OCI-M2 (cell line): ENCODE data around the gene RPL32.
"Not testable (repeated sequence)": the region's sequence is repeated elsewhere in the genome, so short reads cannot be mapped to it uniquely, and the experiment has no call there.

ENCODE experiments used
- DNase-seq: peaks from one replicate; lab custom pipeline; 2025; ENCODE audit not compliant: unreplicated experiment; lab: John Stamatoyannopoulos, UW

The RPL32 gene

GRCh38 chr3:12841149-12841969, at the start of gene RPL32:
RPL32 (minus strand) TSS chr3:12841565; CDS start chr3:12840237, 1,328 bp downstream.
- peak; percentile 82 for DNase-seq

DNA sequence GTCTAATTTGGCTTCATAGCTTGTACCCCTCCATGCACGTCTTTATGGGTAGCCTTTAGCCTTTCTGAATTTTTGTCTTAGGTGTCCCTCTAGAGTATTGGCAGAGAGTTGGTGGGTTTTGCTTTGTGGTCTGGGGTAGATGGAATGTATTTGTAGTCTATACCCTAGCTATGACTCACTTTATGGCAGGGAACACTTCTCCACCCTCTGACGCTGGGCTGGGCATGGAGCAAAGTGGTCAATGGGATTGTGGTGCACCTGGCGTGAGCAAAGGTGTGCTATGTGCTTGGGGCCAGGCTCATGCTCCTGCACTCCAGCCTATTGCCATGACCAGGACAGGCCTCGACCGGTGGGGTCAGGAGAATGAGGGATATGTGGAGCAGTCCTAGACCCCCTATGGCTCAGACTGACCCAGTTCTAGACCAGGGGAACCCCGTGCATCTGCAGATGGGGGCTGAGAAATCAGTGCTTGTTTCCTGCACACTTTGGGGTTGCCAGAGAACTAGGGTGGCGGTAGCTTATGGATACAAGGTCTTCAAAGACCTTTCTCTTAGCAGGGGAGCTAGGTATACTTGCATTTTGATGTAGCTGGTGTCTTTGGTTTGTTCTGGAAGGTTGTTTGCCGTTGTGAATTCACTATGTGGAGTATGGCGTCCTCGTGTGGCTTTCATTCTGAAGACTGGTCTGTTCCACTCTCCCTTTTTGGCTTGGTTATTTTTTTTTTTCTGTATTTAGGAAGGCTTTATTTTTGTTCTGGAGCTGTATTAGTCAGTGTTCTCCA, 49.4 kb upstream of the RPL32 start:
- no peak for DNase-seq

DNA sequence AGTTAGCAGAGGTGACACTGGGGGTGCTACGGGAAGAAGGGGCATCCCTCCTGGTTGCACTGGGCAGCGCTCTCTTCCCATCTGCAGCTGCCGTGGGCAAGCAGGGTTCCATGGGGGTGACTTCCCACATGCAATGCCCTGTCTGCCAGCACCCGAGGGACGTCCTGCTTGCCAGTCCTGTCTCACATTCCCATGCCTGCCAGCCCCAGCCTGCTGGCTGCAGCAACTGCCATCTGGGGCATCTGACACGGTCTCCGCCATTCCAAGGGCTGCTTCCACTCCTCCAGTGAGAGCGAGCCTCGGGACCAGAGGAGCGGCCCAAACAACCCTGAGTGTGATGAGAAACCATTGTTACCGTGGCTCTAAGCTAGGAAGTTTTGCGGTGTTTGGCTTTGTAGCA, 45.4 kb upstream of the RPL32 start:
- no peak for DNase-seq

DNA sequence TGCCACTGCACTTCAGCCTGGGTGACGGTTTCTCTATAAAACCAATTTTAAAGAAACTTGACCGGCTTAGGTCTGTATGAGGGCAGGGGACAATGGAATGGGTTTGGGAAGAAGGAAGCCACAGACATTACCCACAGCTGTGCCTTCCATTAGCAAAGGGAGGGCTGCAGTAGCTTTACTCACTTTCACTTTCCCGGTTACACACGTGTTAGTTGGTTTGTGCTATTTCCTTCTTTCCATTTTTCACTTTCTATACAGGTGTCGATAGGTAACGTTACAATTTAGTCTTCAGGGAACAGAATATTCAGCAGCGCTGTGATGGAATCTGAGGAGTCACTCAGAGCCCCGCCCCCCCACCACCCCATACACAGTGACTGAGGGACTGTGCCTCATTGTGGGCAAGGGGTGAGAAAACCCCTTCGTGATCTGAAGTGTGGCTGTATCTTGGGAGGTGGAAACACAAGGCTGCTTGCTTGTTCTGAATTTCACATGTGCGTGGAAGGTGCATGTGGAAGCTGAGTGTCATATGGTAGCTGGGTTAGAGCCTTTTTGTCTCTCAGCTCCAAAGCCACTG, 44.8 kb upstream of the RPL32 start:
- no peak for DNase-seq

DNA sequence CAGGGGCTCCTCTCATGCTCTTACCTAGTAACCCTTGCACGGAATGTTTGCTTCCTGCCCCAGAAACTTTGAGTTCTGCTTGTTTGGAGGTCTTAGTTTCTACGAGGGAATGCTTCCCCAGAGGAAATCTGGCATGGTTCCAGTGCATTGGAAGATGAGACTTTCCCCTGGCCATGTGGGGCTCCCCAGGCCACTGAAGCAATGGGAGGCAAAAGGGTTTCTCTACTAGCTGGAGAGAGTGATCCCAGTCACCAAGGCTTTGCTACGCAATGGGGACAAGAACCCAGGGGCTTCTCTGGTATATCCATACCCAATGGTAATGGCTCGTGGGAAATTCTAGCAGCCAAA, 44.2 kb upstream of the RPL32 start:
- no peak for DNase-seq

DNA sequence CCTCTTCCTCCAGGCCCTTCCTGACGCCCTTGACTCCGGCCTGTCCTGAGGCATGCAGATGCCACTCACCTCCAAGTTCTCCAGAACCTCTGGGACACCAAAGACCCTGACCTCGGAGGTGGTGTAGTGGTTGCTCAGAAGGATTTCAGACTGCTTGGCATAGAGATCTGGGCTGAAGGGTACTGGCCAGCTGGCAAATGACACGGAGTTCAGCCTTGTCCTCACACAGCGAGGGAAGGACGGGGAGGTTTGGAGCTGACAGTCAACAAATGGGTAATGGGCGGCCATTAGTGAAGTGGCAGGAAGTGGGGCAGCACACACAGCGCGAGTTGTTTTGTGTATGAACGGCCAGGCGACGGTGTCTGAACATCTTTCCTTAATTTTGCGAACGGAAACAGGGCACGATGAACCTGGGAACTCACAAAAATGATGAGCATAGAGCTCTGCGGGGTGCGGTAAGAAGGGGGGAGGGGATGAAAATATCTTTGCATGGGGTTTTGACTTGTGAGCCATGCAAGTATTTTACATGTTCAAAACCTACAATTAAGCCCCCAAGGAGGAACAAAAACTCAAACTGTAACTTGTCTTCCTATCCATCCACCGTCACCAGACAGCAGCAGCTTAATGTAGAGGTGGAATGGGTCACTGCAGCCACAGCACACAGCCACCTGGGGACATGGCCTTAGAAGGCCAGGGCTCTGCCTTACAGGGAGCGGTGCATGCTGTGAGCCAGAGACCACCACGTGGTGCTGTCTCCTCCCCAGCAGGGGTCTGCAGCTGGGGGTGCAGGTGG, 43.6 kb upstream of the RPL32 start:
- DNase-seq, result no peak

- no peak for DNase-seq
These were observed 42.9 kb upstream of the RPL32 start for GRCh38 chr3:12884186-12884680.

GRCh38 chr3:12882336-12883310, 41.3 kb upstream of the RPL32 start:
- no peak for DNase-seq

- DNase-seq, result not testable (repeated sequence)
These were observed 40.5 kb upstream of the RPL32 start for GRCh38 chr3:12881858-12882257.

- no peak for DNase-seq
These were observed 37.9 kb upstream of the RPL32 start for GRCh38 chr3:12879191-12879815.

GRCh38 chr3:12878758-12879157, 37.4 kb upstream of the RPL32 start:
- not testable (repeated sequence) for DNase-seq

DNA sequence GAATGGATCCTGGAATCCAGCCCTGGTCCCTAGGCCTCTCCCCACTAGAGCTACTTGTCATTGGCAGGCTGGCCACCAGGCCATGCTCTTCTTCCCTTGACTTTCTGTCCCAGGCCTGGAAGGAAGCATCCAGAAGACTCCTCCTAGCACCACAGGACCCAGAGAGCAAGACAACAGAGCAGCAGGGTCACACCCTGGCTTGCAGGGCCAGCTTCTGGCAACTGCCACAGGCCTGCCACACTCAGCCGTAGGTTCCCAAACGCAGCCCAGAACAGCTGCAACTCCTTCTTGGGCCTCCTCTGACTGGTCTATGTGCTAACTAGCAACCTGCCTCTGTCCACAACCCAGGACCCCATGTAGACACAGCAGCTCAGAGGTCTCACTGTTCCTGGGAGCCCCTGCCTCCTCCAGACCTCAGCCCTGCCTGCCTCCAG, 36.8 kb upstream of the RPL32 start:
- no peak for DNase-seq

- no peak for DNase-seq
These were observed 35.7 kb upstream of the RPL32 start for GRCh38 chr3:12877040-12877439.

DNA sequence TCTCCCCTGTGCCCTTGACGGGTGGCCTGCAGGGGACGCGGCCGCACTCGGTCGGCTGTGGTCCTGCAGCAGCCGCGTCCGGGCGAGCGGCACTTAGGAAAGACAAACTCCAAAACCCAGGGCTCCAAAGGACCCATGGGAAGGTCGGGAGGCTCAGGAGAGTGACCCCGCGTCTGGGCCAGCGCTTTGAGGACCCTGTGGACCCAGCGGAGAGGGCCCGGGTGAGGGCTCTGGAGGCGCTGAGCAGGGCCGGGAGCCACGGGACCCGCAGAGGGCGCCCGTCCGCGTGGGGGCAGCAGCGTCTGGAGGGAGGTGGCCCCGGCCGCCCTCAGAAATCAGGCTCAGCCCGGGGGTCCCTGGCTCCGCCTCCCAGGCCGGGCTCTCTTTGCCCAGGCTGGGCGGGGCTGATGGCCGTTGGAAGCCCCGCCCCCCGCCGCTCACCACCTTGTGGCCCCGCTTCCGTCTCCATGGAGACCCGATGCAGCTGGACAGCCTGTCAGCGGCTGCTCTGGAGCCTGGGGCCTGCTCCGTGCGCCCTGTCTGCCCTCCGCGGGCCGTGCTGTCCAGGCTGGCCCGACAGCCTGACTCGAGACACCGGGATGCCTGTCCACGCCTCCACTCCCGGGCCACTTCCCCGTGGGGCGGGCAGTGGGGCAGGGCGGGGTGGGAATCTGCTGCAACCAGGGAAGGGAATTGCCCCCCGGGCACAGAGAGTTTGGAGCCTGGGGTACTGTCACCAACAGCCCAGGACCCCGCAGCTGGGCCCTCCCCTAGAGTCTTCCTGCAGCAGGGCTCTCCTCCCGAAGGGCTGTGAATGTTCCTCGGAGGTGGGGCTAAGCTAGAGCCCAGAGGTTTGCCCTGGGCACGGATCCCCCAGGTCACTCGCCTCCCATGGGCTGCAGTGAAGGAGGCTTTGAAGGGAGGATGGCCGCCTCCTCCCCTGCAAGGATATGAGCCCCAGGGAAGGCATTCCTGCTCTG, 34.8 kb upstream of the RPL32 start:
- DNase-seq, result no peak

DNA sequence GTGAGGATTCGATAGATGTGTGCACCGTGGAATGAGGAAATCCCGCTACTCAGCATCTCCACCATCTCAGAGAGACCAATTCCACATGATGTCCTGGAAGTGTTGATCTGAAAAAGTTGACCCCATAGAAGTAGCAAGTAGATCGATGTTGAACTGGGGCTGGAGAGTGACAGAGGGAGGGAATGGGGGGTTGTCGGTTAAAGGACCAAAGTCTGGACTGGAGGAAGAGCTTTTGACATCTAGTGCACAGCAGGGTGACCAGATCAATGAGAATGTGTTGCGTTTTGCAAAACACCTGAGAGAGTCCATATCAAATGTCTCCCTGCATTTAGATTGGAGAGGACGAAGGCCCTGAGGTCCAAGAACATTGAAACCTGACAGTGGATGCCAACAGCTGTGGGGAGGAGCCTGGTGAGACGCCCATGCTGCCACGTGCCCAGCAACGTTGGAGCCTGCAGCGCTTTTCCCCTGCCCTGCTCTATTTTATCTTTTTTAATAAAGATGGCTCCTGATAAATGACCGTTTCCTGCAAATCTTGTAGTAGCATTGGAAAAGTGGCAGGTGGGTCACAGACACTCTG, 30.1 kb upstream of the RPL32 start:
- DNase-seq, result no peak

DNA sequence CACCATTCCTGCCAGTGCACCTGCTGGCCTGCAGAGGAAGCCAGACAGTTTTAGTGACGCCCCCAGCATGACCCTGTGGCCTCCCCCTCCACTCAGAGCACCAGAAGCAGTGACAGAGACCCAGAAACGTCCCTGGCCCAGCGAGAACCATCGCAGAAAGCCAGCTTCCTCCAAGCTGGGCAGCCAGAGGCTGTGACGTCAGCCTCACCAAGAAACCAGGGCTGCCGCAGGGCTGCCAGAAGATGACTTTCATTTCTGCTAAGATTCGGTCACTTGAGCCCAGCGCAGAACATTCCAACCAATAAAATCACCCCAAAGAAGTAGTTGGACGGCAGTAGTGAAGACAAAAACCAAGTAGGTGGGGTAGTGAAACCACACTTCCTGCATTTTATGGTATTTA, 29.6 kb upstream of the RPL32 start:
- no peak for DNase-seq

DNA sequence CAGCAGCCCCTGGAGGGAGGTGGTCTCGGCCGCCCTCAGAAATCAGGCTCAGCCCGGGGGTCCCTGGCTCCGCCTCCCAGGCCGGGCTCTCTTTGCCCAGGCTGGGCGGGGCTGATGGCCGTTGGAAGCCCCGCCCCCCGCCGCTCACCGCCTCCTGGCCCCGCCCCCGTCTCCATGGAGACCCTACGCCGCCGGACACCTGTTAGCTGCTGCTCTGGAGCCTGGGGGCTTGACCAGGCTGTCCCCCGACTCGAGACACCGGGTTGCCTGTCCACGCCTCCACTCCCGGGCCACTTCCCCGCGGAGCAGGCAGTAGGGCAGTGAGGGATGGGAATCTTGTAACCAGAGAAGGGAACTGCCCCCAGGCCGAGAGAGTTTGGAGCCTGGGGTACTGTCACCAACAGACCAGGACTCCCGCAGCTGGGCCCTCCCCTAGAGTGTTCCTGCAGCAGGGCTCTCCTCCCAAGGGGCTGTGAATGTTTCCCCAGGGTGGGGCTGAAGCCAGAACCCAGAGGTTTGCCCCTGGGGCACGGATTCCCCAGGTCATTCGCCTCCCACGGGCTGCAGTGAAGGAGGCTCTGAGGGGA, 27.8 kb upstream of the RPL32 start:
- no peak for DNase-seq
